Measurements from ENCODE around the gene VSIR. TPM values are rescaled to one million over a fixed set of nuclear protein-coding genes. Genes with fewer than 3 reads are reported as not detected.

The VSIR gene
- total RNA-seq, 2 experiments from 2014 or later, result 52.0 to 55.5 TPM

DNA sequence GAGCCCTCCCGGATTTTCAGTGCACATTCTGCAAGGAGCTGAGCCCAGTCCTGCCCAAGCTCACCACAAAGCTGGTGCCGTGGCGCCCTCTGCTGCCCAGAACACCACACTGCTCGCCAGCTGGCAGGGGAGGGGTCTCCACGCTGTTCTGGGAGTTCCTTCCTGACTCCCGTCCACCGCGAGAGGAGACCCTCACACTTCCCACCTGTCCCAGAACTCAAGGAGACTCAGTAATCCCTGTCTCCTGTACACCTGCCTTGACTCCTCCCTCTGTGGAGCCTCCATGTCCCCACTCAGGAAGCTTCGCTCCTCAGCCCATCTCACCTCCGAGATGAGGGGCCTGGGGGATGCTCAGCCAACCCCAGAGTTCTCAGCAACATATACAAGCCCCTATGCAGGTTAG, 65.0 kb downstream of the VSIR start:
- Mint-ChIP-seq H3K27me3 (ENCODE audit: low read depth) (no peaks in the 10 kb centered on the region), H3K4me1 (ENCODE audit: low read depth) (peaks cover 36% of the 10 kb centered on the region), H3K27ac (no peak overlapping the region), H3K4me3 (no peak overlapping the region), H3K9me3 (no peaks in the 10 kb centered on the region), H3K36me3 (ENCODE audit: low read depth) (no peaks in the 10 kb centered on the region)
- CTCF ChIA-PET, result interaction anchor here (0.6 to 6.5 kb wide), 41 partner anchors 10 to 393 kb away, joined by 3 to 138 read pairs (median 4); partner anchors contain the start of genes C10orf105, CDH23, SLC29A3 and VSIR
- intact Hi-C loops (cut with micrococcal nuclease), result loop anchor here (1.0 to 5.0 kb wide), 7 partner anchors 101 to 389 kb away; partner anchors contain the start of genes CDH23 and SLC29A3
- peak; percentile 81 for DNase-seq

DNA sequence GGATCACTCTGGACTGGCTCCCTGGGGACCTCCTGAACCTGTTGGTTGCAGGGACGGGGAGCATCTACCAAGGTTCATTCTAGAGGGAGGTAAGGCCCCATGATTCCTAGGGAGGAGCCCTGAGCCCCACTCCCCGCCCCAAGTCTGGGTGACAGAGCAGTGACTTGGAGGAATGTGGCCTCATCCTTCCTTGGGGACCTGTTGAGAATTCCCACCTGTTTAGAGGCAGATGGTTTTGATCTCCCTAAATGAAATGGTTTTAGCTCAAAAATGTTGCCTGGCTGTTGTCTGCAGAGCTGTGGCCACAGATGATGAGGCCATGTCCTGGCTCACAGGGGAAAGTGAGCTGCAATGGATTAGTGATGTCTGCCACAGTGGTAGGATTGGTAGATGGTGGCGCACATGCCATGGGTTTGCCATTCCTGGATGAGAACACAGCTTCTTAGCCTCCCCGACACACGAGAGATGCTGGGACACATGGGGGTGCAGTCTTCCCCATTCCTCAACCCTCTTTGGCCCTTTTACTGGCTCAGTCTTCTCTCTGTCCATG, 66.0 kb downstream of the VSIR start:
- CTCF ChIA-PET, result interaction anchor here (0.7 to 6.5 kb wide), 25 partner anchors 11 to 394 kb away, joined by 3 to 138 read pairs (median 5); partner anchors contain the start of genes C10orf105, CDH23, SLC29A3 and VSIR
- no peak overlapping the region for H3K4me3 Mint-ChIP-seq
- no peaks in the 10 kb centered on the region for H3K36me3 Mint-ChIP-seq (ENCODE audit: low read depth)
- no peak for DNase-seq
- H3K27me3 Mint-ChIP-seq (ENCODE audit: low read depth), result no peaks in the 10 kb centered on the region
- peaks cover 26% of the 10 kb centered on the region for H3K4me1 Mint-ChIP-seq (ENCODE audit: low read depth)
- intact Hi-C loops (cut with micrococcal nuclease), result loop anchor here (5.0 kb wide), 1 partner anchor 100 kb away; no protein-coding TSS in a partner anchor
- no peaks in the 10 kb centered on the region for H3K9me3 Mint-ChIP-seq
- no peak overlapping the region for H3K27ac Mint-ChIP-seq

DNA sequence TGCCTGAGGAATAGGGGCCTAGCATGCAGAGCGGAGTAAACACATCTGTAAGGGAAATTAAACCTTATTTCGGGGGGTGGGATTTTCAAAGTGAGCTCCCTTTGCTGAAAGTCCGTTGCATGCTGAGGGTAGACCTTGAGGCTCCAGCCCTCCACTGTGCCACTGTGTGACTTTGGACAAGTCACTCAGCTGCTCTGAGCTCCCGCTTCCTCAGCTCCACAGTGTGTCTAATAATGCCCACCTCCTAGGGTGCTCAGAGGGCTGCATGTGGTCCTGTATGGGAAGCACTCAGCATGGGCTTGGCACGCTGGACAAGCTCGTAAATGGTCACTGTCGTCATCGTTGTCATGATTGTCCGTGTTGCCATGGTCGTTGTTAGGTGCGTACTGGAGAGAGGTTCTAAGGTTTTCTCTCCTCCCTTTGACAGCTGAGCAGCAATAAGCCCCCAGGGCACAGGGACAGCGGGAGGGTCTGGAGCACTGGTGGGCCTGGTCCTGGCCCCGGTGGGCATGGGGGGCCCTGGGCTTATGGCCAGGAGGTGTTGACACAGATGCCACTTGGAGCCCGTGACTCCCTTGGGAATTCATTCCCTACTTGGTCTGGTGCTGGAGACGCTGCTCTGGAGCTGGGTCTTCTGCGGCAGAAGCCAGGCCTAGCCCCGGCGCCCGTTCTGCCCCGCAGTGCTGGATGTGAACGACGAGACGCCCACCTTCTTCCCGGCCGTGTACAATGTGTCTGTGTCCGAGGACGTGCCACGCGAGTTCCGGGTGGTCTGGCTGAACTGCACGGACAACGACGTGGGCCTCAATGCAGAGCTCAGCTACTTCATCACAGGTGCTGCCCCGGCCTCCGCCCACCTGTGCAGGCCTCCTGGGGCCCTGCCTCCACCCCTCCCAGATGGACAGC, 66.9 kb downstream of the VSIR start:
- H3K27me3 Mint-ChIP-seq (ENCODE audit: low read depth), result no peaks in the 10 kb centered on the region
- intact Hi-C loops (cut with micrococcal nuclease), result loop anchor here (5.0 kb wide), 1 partner anchor 99 kb away; no protein-coding TSS in a partner anchor
- no peak overlapping the region for H3K27ac Mint-ChIP-seq
- H3K4me1 Mint-ChIP-seq (ENCODE audit: low read depth), result peaks cover 19% of the 10 kb centered on the region
- CTCF ChIA-PET, result interaction anchor here (0.5 to 6.5 kb wide), 15 partner anchors 11 to 443 kb away, joined by 3 to 138 read pairs (median 3); partner anchors contain the start of genes C10orf105 and VSIR
- no peak for DNase-seq
- H3K9me3 Mint-ChIP-seq, result no peaks in the 10 kb centered on the region
- H3K36me3 Mint-ChIP-seq (ENCODE audit: low read depth), result no peaks in the 10 kb centered on the region
- H3K4me3 Mint-ChIP-seq, result no peak overlapping the region

DNA sequence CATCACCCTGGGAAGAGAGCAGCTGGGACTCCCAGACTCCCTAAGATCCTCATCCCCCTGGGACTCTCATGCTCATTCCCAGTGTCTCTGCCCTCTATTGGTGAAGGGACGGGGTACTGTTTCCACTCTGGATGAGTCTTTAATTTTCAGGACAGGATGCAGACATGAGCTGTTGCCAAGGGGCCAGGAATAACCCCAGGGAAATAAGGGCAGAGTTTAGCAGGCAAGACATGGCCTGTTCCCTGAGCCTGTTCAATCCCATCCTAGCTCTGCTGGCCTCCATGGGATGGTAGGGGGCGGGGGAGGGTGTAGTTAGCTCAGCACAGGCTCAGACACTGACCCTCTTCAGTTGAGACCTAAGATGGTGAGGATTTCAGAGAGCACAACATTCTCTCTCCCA, 67.7 kb downstream of the VSIR start:
- intact Hi-C loops (cut with micrococcal nuclease), result loop anchor here (5.0 kb wide), 1 partner anchor 98 kb away; no protein-coding TSS in a partner anchor
- Mint-ChIP-seq H3K36me3 (ENCODE audit: low read depth) (no peaks in the 10 kb centered on the region), H3K27ac (no peak overlapping the region), H3K9me3 (no peaks in the 10 kb centered on the region), H3K27me3 (ENCODE audit: low read depth) (no peaks in the 10 kb centered on the region), H3K4me3 (no peak overlapping the region), H3K4me1 (ENCODE audit: low read depth) (peaks cover 15% of the 10 kb centered on the region)
- CTCF ChIA-PET, result interaction anchor here (0.5 to 6.5 kb wide), 10 partner anchors 9 to 442 kb away, joined by 3 to 138 read pairs (median 4); partner anchors contain the start of gene VSIR
- no peak for DNase-seq

DNA sequence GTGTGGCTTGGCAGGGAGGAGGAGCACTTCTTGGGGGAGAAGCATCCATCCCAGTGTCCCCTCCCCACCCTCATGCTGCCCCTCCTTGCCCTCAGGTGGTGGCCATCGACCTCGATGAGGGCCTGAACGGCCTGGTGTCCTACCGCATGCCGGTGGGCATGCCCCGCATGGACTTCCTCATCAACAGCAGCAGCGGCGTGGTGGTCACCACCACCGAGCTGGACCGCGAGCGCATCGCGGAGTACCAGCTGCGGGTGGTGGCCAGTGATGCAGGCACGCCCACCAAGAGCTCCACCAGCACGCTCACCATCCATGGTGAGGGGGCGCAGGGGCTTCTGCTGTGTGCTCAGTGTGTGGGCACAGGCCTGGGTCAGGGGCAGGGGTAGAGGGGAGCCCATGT, 68.5 kb downstream of the VSIR start:
- CTCF ChIA-PET, result interaction anchor here (0.8 to 6.5 kb wide), 5 partner anchors 9 to 107 kb away, joined by 3 to 138 read pairs (median 4); no protein-coding TSS in a partner anchor
- intact Hi-C loops (cut with micrococcal nuclease), result loop anchor here (5.0 kb wide), 1 partner anchor 98 kb away; no protein-coding TSS in a partner anchor
- Mint-ChIP-seq H3K27me3 (ENCODE audit: low read depth) (no peaks in the 10 kb centered on the region), H3K4me1 (ENCODE audit: low read depth) (peaks cover 15% of the 10 kb centered on the region), H3K27ac (no peak overlapping the region), H3K4me3 (no peak overlapping the region), H3K36me3 (ENCODE audit: low read depth) (no peaks in the 10 kb centered on the region), H3K9me3 (no peaks in the 10 kb centered on the region)
- DNase-seq, result no peak

DNA sequence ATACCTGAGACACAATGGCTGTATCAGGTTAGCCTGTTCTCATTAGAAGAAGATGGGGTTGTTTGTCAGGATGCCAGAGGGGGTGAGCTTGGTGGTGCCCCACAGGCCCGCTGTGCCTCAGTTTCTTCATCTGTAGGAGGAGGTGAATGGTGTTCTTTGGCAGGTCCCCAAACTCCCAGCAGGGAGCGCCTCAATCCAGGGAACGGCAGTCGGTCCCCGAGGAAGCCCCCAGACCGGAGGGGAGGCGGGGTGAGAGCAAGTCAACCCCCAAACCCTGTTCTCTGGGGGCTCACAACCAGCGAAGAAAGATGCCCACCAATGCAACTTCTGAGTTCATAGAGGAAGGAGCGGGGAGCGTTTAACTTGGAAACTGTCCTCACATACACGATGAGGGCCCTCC, 69.7 kb downstream of the VSIR start:
- Mint-ChIP-seq H3K36me3 (ENCODE audit: low read depth) (no peaks in the 10 kb centered on the region), H3K27me3 (ENCODE audit: low read depth) (no peaks in the 10 kb centered on the region), H3K4me3 (no peak overlapping the region), H3K27ac (no peak overlapping the region), H3K9me3 (no peaks in the 10 kb centered on the region), H3K4me1 (ENCODE audit: low read depth) (peaks cover 13% of the 10 kb centered on the region)
- intact Hi-C loops (cut with micrococcal nuclease), result no loop called here
- CTCF ChIA-PET, result interaction anchor here (0.8 to 6.5 kb wide), 4 partner anchors 8 to 193 kb away, joined by 3 to 138 read pairs (median 3); no protein-coding TSS in a partner anchor
- no peak for DNase-seq

DNA sequence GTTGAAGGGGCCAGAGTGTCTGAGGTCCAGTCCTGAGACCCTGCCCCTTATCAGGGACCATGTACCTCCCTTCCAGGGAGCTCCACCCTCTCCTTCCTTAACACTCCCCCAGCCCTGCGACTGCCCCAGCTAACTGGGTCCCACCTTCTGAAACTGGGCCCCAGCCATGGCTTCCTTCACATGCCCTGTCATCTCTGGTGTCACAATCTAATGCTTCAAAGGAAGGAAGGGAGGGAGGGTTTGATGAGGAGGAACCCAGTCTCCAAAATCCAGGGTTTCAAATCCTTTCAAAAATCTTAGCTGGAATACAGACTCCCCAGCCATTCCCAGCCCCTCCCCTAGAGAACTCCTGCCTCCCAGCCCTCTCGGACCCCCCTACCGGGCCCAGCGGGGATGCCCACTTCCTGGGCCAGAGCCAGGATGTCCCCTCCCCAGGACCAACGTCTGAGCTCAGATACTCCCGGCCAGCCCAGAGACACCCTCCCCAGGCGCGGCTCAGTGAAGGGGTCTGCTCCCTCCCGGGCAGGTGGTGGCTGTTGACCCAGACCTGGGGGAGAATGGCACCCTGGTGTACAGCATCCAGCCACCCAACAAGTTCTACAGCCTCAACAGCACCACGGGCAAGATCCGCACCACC, 71.7 kb downstream of the VSIR start:
- Mint-ChIP-seq H3K36me3 (ENCODE audit: low read depth) (no peaks in the 10 kb centered on the region), H3K4me3 (no peak overlapping the region), H3K27ac (no peak overlapping the region), H3K27me3 (ENCODE audit: low read depth) (no peaks in the 10 kb centered on the region), H3K9me3 (no peaks in the 10 kb centered on the region), H3K4me1 (ENCODE audit: low read depth) (peaks cover 13% of the 10 kb centered on the region)
- no peak for DNase-seq
- CTCF ChIA-PET, result interaction anchor here (1.5 kb wide), 1 partner anchor 10 kb away, joined by 3 read pairs; no protein-coding TSS in a partner anchor
- intact Hi-C loops (cut with micrococcal nuclease), result no loop called here

DNA sequence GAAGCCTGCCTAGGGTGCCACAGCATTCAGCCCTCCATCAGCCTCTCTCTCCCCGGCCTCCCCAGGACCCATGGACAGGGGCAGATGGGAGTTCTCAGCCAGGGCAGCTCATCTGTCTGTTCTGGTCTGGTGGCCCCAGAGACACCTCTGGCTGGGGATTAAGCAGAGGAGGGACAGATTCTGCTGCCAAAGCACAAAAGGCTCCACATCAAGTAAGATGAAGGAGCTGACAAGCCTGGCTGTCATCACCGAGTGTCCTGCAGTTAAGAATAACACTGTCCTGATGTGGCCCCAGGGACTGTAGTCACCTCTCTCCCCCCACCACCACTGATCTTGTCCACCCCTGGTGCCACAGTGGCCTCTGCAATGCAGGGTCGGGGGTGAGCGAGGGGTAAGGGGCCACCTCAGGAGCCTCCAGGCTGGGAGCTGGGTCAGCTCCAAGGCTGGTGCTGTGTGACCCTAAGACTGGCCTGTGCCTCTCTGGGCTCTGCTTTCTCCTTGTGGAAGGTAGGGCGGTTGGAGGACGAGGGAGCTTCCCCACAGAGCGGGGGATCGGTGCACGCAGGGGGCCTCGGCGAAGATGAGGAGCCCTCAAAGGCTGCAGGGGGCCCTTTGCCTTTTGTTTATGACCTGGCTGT, 72.5 kb downstream of the VSIR start:
- Mint-ChIP-seq H3K9me3 (no peaks in the 10 kb centered on the region), H3K27ac (no peak overlapping the region), H3K4me1 (ENCODE audit: low read depth) (peaks cover 14% of the 10 kb centered on the region), H3K36me3 (ENCODE audit: low read depth) (no peaks in the 10 kb centered on the region), H3K27me3 (ENCODE audit: low read depth) (no peaks in the 10 kb centered on the region), H3K4me3 (no peak overlapping the region)
- DNase-seq, result no peak
- CTCF ChIA-PET, result interaction anchor here (1.5 kb wide), 1 partner anchor 9 kb away, joined by 3 read pairs; no protein-coding TSS in a partner anchor
- intact Hi-C loops (cut with micrococcal nuclease), result no loop called here

DNA sequence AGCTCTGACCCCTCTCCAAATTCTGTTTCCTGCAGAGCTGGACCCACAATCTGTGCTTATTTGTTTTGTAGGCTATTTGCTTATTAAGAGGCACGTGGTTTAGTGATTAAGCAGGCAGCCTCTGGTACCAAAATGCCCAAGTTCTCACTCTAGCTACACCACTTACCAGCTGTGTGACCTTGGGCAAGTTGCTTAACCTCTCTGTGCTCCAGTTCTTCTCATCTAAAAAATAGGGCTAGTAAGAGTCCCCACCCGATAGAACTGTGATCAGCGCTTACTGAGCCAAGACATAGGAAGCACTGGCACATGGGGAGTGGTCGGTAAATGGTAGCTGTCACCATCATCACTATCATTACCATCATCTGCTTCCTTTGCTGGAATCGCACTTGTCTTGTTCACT, 74.6 kb downstream of the VSIR start:
- H3K27ac Mint-ChIP-seq, result no peak overlapping the region
- H3K27me3 Mint-ChIP-seq (ENCODE audit: low read depth), result no peaks in the 10 kb centered on the region
- no peaks in the 10 kb centered on the region for H3K9me3 Mint-ChIP-seq
- H3K4me3 Mint-ChIP-seq, result no peak overlapping the region
- no peaks in the 10 kb centered on the region for H3K36me3 Mint-ChIP-seq (ENCODE audit: low read depth)
- CTCF ChIA-PET, result interaction anchor here (0.8 to 9.6 kb wide), 14 partner anchors 8 to 385 kb away, joined by 3 to 138 read pairs (median 3); partner anchors contain the start of gene VSIR
- DNase-seq, result no peak
- peaks cover 33% of the 10 kb centered on the region for H3K4me1 Mint-ChIP-seq (ENCODE audit: low read depth)
- intact Hi-C loops (cut with micrococcal nuclease), result no loop called here

DNA sequence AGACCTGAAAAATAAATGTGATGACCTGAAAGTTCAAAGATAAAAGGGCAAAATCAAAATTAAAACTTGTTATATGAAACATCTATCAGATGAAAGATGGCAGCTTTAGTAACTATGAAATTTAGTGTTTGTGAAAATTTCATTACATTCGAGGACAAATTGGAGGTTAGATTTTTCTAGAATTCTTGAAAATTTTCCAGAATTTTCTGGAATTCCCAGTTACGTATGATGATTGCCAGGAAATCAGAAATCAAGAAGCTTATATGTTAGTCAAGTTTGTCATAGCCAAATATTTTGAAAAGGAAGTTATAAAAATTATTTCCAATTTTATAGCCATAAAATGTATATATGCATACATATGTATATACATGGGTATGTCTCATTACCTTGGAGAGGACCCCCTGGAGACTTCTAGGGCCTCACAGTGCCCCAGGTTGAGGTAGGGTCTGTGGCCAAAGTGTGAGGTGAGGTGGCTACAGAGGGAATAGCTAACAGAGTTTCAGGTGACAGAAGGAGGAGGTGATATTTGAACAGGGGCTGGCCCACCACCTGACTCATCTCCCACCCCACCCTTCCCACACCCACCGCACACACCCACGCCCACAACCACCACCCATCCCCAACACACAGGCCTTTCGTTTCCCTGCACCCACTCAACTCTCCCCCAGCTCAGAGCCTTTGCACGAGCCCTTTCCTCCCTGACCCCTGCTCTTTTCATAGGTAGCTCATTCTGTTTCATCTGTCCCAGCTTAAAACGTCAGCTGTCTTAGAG, 75.2 kb downstream of the VSIR start:
- Mint-ChIP-seq H3K4me1 (ENCODE audit: low read depth) (peaks cover 35% of the 10 kb centered on the region), H3K4me3 (no peak overlapping the region), H3K9me3 (no peaks in the 10 kb centered on the region), H3K27ac (no peak overlapping the region), H3K36me3 (ENCODE audit: low read depth) (no peaks in the 10 kb centered on the region), H3K27me3 (ENCODE audit: low read depth) (no peaks in the 10 kb centered on the region)
- no peak for DNase-seq
- CTCF ChIA-PET, result interaction anchor here (0.8 to 9.6 kb wide), 21 partner anchors 8 to 383 kb away, joined by 3 to 138 read pairs (median 4); partner anchors contain the start of gene VSIR
- intact Hi-C loops (cut with micrococcal nuclease), result loop anchor here (2.0 kb wide), 1 partner anchor 301 kb away; the partner anchor contains the start of gene CDH23

Data from activated naive CD4-positive, alpha-beta T cell treated with anti-CD3 and anti-CD28 coated beads for 36 hours (primary cell).